Measurements from ENCODE around the gene NR2F6.
"Not testable (repeated sequence)": the region's sequence is repeated elsewhere in the genome, so short reads cannot be mapped to it uniquely, and the experiment has no call there.

Gene NR2F6

DNA sequence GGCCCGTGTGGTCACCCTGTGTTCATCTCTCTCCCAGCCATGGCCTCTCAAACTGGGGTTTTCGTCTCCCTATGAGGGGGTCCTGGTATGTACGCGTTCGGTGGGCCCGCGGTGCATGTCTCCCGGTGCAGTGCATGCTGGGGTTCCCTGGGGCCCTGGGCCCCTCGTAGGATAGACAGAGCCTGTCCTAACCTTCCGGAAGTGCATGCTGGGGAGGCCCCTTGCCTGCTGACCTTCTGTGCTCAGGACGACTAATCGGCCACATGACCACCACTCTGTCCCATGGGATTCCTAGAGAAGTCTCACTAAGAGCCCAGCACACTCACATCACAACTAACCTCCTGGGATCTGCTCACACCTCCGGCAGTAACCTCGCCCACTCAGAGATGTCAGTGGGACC, 35.4 kb downstream of the NR2F6 start:
- no peak for DNase-seq

DNA sequence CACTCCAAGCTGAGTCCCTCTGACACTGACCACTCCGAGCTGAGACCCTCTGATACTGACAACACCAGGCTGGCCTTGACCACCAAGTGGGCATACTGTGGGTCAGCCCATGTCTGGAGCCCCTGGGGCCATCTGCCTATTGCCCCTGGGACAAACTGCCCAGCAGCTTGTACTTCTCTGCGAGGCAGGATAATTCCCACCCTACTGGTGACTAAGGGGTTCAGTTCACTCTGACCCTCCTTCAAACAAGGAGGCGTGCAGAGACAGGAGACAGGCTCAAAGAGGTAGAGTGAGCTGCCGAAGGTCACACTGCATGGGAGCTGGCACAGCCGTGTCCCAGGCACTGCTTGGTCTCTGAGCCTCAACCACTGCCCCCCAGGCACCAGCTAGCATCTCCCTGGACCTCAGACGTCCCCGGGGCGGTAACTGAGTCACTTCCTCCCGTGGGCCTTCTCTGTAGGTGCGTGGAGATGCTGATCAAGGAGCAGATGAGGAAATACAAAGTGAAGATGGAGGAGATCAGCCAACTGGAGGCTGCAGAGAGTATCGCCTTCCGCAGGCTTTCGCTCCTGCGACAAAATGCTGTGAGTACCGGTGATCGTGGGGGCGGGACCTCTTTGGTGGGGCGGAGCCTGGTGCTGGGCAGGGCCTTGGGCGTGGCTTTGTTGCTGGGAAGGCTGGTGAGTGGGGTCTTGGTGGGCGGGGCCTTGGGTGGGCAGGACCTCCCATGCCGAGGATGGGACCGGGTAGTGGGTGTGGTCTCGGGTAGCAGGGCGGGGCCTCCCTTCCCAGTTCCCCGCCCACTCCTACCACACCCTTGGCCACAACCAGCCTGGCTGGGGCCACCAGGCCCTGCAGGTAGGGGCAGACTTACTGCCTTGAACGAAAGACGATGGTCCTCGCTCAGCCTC, 36.3 kb downstream of the NR2F6 start:
- DNase-seq: peak in 2 of 5 experiments; percentile 33 to 45

DNA sequence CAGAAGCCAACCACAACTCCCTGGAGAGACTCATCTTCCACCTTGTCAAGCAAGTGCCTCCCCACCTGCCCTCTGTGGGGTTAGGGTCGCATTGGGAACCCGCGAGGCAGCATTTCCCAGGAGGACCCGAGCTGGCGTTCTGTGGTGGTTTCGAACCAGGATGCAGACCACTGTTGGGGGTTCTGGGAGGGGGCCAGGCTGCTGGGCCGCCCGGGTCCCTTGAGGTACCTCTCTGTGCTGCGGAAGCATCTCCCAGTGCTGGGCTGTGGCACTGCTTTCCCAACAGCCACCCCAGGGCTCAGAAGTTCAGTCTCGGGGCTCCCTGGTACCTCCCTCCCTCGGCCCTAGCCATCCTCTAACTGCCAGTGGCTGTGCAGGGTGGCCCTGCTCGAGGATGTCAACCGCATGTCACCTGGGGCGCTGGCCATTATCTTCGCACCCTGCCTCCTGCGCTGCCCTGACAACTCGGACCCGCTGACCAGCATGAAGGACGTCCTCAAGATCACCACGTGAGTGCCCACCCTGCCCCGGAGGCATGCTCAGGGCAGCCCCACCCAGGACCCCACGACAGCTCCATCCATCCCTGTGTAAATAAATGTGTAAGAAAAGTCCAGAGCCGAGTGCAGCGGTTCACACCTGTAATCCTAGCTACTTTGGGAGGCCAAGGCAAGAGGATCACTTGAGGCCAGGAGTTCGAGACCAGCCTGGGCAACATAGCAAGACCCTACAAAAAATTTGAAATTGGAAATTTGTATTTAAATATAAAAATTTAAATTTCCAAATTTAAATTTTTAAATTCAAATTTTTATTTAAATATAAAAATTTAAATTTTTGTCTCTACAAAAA, 38.8 kb downstream of the NR2F6 start:
- DNase-seq: no peak

DNA sequence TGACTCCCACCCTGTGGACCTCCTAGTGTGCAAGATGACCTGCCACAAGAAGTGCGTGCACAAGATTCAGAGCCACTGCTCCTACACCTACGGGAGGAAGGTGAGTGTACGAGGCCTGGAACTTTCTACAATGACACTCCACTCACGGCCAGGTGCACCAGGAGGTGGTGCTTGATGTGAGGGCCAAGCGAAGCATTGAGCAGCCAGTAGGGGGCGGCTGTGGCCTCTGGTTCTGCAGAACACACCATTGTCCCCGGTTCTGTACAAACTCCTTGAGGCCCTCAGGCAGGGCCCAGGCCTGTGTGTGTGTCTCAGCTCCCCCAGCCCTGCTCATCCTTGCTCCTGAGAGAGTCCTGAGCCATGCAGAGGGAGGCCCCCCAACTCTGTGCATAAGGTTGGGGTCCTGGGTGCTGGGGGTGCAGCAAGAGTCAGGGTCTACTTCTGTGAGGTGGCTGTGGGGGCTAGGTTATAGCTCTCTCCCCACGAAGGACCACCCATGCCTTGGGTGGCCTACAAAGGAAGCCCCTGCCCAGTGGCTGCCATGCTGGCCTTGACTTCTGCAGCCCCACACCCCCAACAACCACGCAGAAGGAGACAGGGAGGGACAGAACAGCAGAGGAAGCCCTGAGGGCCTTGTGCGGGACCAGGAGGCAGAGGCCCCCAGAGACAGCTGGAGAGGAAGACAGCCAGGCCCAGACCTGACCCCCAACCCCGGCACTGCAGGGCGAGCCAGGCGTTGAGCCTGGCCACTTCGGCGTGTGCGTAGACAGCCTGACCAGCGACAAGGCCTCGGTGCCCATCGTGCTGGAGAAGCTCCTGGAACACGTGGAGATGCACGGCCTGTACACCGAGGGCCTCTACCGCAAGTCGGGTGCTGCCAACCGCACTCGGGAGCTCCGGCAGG, 40.2 kb downstream of the NR2F6 start:
- peak; percentile 24 to 64 (median 40) for DNase-seq

DNA sequence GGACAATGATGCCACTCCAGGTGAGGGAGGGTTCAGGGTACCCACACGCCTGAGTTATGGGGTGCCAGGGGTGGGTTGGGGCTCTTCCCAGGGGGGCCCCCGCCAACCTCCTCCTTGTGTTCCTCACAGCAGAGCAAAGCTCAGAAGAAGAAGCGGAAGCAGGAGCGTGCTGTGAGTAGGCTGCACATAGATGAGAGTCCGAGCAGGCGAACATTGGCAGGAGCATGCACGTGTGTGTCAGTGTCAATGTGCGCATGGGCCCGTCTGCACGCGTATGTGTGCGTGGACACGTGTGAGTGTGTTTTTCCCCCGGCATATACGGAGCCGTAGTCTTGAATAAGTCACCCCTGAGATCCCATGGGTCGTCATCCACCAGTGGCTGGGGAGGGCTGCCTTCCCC, 43.0 kb downstream of the NR2F6 start:
- no peak for DNase-seq

DNA sequence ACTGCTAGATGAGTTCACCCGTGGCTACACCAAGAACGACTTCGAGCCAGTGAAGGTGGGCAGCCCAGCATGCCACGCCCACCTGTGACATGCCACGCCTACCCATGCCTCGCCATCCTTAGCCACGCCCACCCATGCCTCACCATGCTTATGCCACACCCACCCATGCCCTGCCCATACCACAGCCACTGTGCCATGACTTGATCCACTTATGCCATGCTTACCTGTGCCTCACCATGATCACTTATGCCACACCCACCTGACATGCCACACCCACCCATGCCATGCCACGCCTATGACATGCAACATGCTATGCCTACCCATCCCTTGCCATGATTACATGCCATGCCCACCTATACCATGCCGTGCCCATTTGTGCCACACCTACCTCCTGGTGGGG, 43.5 kb downstream of the NR2F6 start:
- peak in 1 of 5 experiments; percentile 43 for DNase-seq

DNA sequence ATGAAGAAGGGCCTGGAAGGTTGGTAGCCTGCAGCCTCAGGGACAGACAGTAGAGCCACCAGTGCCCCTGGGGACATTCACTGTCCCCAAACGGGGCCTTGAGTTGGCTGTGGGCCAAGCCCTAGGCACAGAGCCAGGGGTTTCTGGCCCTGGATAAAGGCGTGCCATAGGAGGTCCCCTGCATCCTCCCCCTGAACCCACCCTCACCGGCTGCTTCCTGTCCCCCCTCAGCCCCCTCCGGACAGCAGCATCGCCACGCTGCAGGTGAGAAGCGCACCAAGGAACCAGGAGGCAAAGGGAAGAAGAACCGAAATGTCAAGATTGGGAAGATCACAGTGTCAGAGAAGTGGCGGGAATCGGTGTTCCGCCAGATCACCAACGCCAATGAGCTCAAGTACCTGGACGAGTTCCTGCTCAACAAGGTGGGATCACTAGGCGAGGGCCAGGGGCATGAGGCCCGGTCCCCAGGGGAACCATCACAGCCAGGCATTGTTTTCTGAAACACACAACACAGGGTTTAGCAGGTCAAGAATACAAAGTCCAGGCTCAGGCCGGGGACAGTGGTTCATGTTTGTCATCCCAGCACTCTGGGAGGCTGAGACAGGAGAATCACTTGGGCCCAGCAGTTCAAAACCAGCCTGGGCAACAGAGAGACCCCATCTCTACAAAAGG, 45.2 kb downstream of the NR2F6 start:
- DNase-seq: no peak

DNA sequence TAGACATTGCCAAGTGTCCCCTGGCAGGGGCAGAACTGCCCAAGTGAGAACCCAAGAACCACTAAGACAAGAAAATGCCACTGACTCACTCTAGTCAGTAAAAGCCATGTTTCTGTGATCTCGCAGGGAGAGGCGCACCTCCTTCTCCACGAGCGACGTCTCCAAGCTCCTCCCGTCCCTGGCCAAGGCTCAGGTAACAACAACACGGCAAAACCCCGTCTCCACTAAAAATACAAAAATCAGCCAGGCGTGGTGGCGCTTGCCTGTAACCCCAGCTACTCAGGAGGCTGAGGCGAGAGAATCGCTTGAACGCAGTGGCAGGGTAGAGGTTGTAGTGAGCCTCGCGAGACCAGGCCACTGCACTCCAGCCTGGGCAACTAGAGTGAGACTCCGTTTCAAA, 48.1 kb downstream of the NR2F6 start:
- no peak for DNase-seq

DNA sequence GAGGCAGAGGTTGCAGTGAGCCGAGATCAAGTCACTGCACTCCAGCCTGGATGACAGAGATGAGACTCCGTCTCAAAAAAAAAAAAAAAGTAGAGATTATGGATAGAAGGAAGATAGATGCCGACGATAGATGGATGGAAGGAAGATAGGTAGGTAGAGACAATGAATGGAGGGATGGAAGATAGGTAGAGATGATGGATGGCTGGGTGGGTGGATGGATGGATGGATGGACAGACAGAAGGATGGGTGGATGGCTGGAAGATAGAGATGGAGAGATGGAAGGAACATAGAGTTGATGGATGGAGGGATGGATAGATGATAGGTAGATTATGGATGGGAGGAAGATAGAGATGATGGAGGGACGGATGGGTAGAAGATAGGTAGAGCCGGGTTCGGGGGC, 49.1 kb downstream of the NR2F6 start:
- DNase-seq: no peak

DNA sequence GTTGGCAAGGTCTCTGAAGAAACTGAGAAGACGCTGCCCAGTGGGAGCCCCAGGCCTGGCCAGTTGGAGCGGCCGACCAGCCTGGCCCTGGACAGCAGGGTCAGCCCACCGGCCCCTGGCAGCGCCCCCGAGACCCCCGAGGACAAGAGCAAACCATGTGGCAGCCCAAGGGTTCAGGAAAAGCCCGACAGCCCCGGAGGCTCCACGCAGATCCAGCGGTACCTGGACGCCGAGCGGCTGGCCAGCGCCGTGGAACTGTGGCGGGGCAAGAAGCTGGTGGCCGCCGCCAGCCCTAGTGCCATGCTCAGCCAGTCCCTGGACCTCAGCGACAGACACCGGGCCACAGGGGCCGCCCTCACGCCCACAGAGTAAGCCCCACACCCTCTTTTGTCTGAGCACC, 50.6 kb downstream of the NR2F6 start:
- DNase-seq: no peak

DNA sequence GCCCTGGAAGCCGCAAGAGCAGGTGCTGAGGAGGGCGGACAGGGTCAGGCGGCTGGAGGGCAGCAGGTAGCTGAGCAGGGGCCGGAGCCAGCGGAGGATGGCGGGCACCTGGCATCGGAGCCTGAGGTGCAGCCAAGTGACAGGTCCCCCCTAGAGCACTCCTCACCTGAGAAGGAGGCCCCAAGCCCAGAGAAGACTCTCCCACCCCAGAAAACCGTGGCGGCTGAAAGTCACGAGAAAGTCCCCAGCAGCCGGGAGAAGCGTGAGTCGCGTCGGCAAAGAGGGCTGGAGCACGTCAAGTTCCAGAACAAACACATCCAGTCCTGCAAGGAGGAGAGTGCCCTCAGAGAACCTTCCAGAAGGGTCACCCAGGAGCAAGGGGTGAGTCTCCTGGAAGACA, 51.1 kb downstream of the NR2F6 start:
- no peak for DNase-seq

DNA sequence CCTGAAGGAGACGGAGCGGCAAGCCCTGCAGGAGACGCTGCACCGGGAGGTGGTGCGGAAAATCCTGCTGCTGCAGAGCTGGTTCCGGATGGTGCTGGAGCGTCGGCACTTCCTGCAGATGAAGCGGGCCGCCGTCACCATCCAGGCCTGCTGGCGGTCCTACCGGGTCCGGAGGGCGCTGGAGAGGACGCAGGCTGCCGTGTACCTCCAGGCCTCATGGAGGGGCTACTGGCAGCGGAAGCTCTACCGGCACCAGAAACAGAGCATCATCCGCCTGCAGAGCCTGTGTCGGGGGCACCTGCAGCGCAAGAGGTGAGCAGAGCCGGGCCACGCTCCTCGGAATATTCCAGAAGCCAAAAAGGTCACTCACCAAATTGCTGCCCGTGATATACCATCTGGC, 53.0 kb downstream of the NR2F6 start:
- no peak for DNase-seq

DNA sequence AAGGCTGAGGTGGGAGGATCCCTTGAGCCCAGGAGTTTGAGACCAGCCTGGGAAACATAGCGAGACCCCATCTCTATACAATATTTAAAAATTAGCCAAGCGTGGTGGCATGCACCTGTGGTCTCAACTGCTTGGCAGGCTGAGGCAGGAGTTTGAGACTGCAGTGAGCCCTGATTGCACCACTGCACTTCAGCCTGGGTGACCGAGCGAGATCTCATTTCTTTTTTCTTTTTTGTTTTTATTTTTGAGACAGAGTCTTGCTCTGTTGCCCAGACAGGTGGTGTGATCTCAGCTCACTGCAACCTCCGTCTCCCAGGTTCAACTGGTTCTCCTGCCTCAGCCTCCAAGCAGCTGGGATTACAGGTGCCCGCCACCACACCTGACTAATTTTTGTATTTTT, 54.0 kb downstream of the NR2F6 start:
- not testable (repeated sequence) for DNase-seq

DNA sequence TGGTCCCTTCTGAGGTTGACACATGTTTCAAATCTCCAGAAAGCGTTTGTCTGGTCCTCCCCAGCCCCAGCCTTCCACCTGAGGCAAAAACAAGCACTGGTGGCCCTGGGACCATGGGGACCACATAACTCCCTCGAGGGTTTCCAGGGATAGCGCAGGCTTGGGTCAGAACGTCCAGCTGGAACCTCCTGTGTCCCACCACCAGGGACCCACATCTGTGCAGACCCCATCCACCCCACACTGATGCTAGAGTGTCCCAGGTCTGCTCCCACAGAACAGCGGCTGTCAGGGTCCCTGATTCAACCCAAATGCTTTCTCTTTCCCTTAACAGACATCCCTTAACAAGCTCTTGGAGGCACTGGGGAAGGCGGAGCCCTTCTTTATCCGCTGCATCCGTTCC, 60.1 kb downstream of the NR2F6 start:
- DNase-seq: no peak

DNA sequence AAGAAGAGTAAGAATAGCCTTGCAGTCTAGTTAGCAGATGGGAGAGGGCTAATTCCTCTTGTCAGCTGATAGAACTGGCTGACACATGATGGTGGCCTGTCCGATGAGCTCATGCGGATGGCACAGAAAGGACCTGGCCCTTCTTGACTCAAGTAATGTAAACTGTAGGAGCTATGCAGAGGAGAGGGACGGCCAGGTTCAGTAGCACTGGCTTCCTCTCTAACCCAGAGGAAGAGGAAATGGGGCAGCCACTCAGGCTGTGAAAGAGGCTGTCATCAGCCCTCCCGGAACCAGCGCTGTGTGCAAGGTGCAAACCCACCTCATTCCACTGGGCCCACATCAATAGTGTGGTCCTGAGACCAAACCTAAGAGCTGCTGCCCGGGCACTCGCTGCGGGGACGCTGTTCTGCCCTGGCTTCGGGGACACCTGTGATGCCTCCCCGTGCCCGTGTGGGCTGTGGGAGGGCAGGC, 61.3 kb downstream of the NR2F6 start:
- peak in 2 of 5 experiments; percentile 57 to 80 for DNase-seq

DNA sequence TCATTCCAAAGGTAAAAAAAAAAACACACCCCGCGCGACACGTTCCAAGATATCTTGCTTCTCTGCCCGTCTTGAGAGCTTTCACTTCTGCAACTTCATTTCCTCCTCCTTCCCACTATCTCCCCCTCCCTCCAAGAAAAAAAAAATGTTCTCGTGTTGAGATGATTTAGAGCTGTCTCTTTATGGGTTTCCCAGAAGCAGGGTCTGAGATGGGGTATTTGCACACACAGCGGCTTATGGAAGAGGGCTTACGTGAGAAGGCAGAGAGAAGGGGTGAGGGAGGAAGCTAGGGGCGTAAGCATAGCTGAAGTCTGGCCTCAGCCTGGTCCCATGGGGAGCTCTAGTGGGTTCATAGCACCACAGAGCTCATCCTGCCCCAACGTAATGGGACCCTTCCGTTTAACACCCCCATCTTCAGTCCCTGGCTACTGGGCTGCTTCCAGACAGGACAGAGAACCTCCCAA, 61.8 kb downstream of the NR2F6 start:
- DNase-seq: peak in 2 of 5 experiments; percentile 18 to 58

DNA sequence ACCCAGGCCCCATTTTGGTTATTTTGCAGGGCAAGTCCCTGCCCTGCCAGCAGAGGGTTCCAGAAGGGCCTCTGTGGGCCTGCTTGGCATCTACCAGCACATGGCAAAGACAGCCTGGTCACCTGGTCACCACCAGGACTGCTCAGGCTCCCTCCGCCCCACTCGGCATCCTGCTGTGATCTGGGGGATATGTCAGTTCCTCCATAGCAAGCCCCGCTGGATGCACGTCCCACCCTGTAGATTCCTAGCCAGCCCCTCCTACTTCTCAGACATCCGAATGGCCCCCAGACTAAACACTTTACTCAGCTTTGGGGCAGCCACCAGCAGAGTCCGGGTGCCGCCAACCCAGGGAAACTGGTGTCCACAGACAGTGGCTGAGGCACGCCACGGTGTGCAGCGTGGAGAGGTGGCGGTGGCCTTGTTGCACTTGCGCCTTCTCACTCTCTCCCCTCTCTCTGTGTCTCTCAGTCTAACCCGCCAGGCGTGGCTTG, 62.4 kb downstream of the NR2F6 start:
- DNase-seq: peak in 1 of 5 experiments; percentile 38
